HCT116 (cell line): Measurements from ENCODE around the gene SYT3. TPM values are rescaled to one million over a fixed set of nuclear protein-coding genes. Genes with fewer than 3 reads are reported as not detected.

ENCODE experiments used
- ATAC-seq: fragments of 200-7000 bp; cut with Tn5 transposase; 2 replicates; pipeline ENCODE4 v1.9.1; 2020; ENCODE audit warnings: mild to moderate bottlenecking, moderate library complexity
- BruUV-seq: library from RNA; stranded (reverse); fragments of 400-500 nt; replicated peaks from 2 replicates; lab custom pipeline; 2021; lab: Mats Ljungman, UMichigan
- CTCF ChIA-PET: fragments of 300-600 bp; sonication (Branson Sonifier 250); formaldehyde crosslinking; loops from one replicate; lab custom pipeline; 2021; ENCODE audit warnings: antibody characterized with exemption; lab: Charles Lee
- POLR2A ChIA-PET: fragments of 300-600, 350-600 bp; sonication (Branson Sonifier 250); formaldehyde crosslinking; loops from one replicate; lab custom pipeline; 2021; ENCODE audit warnings: antibody characterized with exemption; lab: Charles Lee
- RAD21 ChIA-PET, 2 experiments: fragments of 300-600 bp; sonication (Branson Sonifier 250); formaldehyde crosslinking; loops; one replicate each; lab custom pipeline; 2023; ENCODE audit warnings: low total read pairs in 2 of 2; ENCODE audit not compliant: uncharacterized antibody in 2 of 2, unreplicated experiment in 2 of 2, low non-redundant PET in 1 of 2; lab: Charles Lee
- DNase-seq: peaks from one replicate; pipeline ENCODE4 v3.0.0-alpha.2; 2010; ENCODE audit warnings: low read depth, low spot score
- H2AFZ ChIP-seq: fragments of 200-600 bp; shearing (Covaris generic), sonication (generic); 2 replicates; pipeline ENCODE4 v1.6.1; 2017; ENCODE audit warnings: low read depth, mixed run types, mixed read lengths, antibody characterized with exemption, low read length; ENCODE audit not compliant: poor library complexity, severe bottlenecking
- H3K27ac ChIP-seq: 2 replicates; pipeline ENCODE4 v1.5.1; 2012; ENCODE audit warnings: low read depth, low read length
- H3K27me3 ChIP-seq: fragments of 200-600 bp; sonication (generic); 2 replicates; pipeline ENCODE4 v1.6.1; 2016; ENCODE audit warnings: mixed run types, low read length, mixed read lengths; ENCODE audit not compliant: insufficient read depth
- H3K36me3 ChIP-seq, 2 experiments: fragments of 200-500 bp in 1 of 2; fragments of 200-600 bp in 1 of 2; sonication (Bioruptor generic) in 1 of 2; sonication (generic) in 1 of 2; 2 replicates each; pipeline versions ENCODE4 v1.5.1 to v1.6.1; 2014 to 2016; ENCODE audit warnings: low read length in 2 of 2, inconsistent platforms in 1 of 2, mixed read lengths in 1 of 2, mixed run types in 1 of 2; ENCODE audit not compliant: insufficient read depth in 2 of 2, control insufficient read depth in 1 of 2
- H3K4me1 ChIP-seq, 2 experiments: fragments of 200-600 bp in 1 of 2; sonication (generic) in 1 of 2; 2 replicates each; pipeline versions ENCODE4 v1.5.1 to v1.6.1; 2012 to 2017; ENCODE audit warnings: low read length in 2 of 2, inconsistent platforms in 1 of 2, mild to moderate bottlenecking in 1 of 2, mixed read lengths in 1 of 2, mixed run types in 1 of 2, moderate library complexity in 1 of 2; ENCODE audit not compliant: insufficient read depth in 2 of 2, control insufficient read depth in 1 of 2
- H3K4me2 ChIP-seq: fragments of 200-600 bp; sonication (generic); 2 replicates; pipeline ENCODE4 v1.6.1; 2017; ENCODE audit warnings: mixed run types, low read length, mixed read lengths
- H3K4me3 ChIP-seq, 2 experiments: fragments of 200-600 bp in 1 of 2; sonication (generic) in 1 of 2; replicated peaks in 1 of 2; 2 replicates each; pipeline ENCODE4 v1.5.1; 2011 to 2016; ENCODE audit warnings: low read length in 2 of 2, control low read depth in 1 of 2, low read depth in 1 of 2, mild to moderate bottlenecking in 1 of 2, mixed read lengths in 1 of 2, mixed run types in 1 of 2
- H3K79me2 ChIP-seq: fragments of 200-600 bp; sonication (generic); 2 replicates; pipeline ENCODE4 v1.6.1; 2017; ENCODE audit warnings: mild to moderate bottlenecking, mixed run types, low read length, moderate library complexity, mixed read lengths; ENCODE audit not compliant: insufficient read depth
- H3K9ac ChIP-seq: fragments of 200-600 bp; sonication (generic); 2 replicates; pipeline ENCODE4 v1.6.1; 2016; ENCODE audit warnings: low read length, mixed read lengths
- H3K9me2 ChIP-seq: fragments of 200-600 bp; sonication (generic), shearing (Covaris generic); 2 replicates; pipeline ENCODE4 v1.6.1; 2017; ENCODE audit warnings: mixed run types, mild to moderate bottlenecking, moderate library complexity; ENCODE audit not compliant: insufficient read depth
- H3K9me3 ChIP-seq, 2 experiments: fragments of 200-500 bp in 1 of 2; fragments of 200-600 bp in 1 of 2; sonication (Bioruptor generic) in 1 of 2; sonication (generic) in 1 of 2; 2 replicates each; pipeline ENCODE4 v1.6.1; 2014 to 2017; ENCODE audit warnings: low read length in 2 of 2, mixed read lengths in 2 of 2, inconsistent platforms in 1 of 2, low read depth in 1 of 2, mild to moderate bottlenecking in 1 of 2, mixed run types in 1 of 2, moderate library complexity in 1 of 2; ENCODE audit not compliant: control insufficient read depth in 1 of 2, insufficient read depth in 1 of 2
- H4K20me1 ChIP-seq: fragments of 200-600 bp; sonication (generic), shearing (Covaris generic); 2 replicates; pipeline ENCODE4 v1.6.1; 2017; ENCODE audit warnings: mixed run types, mild to moderate bottlenecking, moderate library complexity; ENCODE audit not compliant: insufficient read depth
- CEBPB ChIP-seq: IDR thresholded peaks from 2 replicates; pipeline ENCODE4 v1.6.1; 2012; ENCODE audit warnings: low read depth
- EGR1 ChIP-seq: IDR thresholded peaks from 2 replicates; pipeline ENCODE4 v1.6.1; 2012; ENCODE audit warnings: low read depth
- ELF1 ChIP-seq: IDR thresholded peaks from 2 replicates; pipeline ENCODE4 v1.6.1; 2012; ENCODE audit warnings: low read depth, borderline replicate concordance
- EZH2 ChIP-seq: fragments of 200-600 bp; sonication (generic); IDR thresholded peaks from 2 replicates; pipeline ENCODE4 v1.6.1; 2017; ENCODE audit warnings: antibody characterized with exemption, mixed run types
- EZH2phosphoT487 ChIP-seq: fragments of 200-600 bp; IDR thresholded peaks from 2 replicates; pipeline ENCODE4 v1.6.1; 2018; ENCODE audit warnings: antibody characterized with exemption, borderline replicate concordance
- FOSL1 ChIP-seq: IDR thresholded peaks from 2 replicates; pipeline ENCODE4 v1.6.1; 2012; ENCODE audit warnings: low read depth
- JUND ChIP-seq: IDR thresholded peaks from 2 replicates; pipeline ENCODE4 v1.6.1; 2012
- MAX ChIP-seq: IDR thresholded peaks from 2 replicates; pipeline ENCODE4 v1.6.1; 2012
- POLR2A ChIP-seq: IDR thresholded peaks from 2 replicates; pipeline ENCODE4 v1.7.0; 2011; ENCODE audit warnings: borderline replicate concordance; ENCODE audit not compliant: insufficient read depth, insufficient read length; ENCODE audit errors: extremely low read depth
- RAD21 ChIP-seq: IDR thresholded peaks from 2 replicates; pipeline ENCODE4 v1.6.1; 2012; ENCODE audit warnings: low read depth, mild to moderate bottlenecking
- SIN3A ChIP-seq: IDR thresholded peaks from 2 replicates; pipeline ENCODE4 v1.6.1; 2012; ENCODE audit warnings: low read depth
- SRF ChIP-seq: IDR thresholded peaks from 2 replicates; pipeline ENCODE4 v1.6.1; 2012; ENCODE audit warnings: low read depth
- TCF7L2 ChIP-seq: IDR thresholded peaks from 2 replicates; pipeline ENCODE4 v1.7.0; 2011; ENCODE audit warnings: borderline replicate concordance, inconsistent platforms; ENCODE audit not compliant: insufficient read depth, insufficient read length; ENCODE audit errors: extremely low read depth
- ZFX ChIP-seq: fragments of 450-650 bp; IDR thresholded peaks from 2 replicates; pipeline ENCODE4 v1.6.1; 2017
- intact Hi-C: fragments of 100-400 bp; cut with micrococcal nuclease; formaldehyde crosslinking; loops from 2 replicates; pipeline ENCODE4 v1.10.0; 2022
- total RNA-seq: library from RNA; stranded (reverse); gene quantifications from one replicate; pipeline ENCODE4 v1.2.1, GENCODE V29; 2021; ENCODE audit not compliant: unreplicated experiment
- TF ChIP-seq, protein P1 (sequence below): IDR thresholded peaks from 2 replicates; pipeline ENCODE4 v1.6.1; 2012

Gene SYT3
- total RNA-seq, 1 experiment from 2014 or later: 4.6 TPM

DNA sequence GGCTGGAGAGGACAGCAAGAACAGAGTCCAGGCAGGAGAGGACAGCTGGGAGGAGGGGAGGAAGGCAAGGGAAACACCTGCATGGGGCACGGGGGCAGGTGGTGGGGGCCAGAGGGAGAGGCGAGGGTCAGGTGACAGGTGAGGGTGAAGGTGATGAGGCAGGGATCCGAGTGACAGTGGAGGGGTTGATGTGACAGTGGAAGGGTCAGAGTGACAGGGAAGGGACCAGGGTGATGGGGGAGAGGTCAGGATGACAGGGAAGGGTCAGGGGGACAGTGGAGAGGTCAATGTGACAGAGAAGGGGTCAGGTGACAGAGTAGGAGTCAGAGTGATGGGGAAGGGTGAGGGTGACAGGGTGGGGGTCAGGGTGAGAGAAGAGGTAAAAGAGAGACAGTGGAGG is 38.6 kb upstream of the SYT3 start:
- TF ChIP-seq TCF7L2: no peak
- no peak for TF ChIP-seq EZH2phosphoT487
- intact Hi-C loops: no loop called here
- Histone ChIP-seq H3K9me3 (no peaks in the 10 kb centered on the region), H3K9me2 (no peaks in the 10 kb centered on the region), H3K9ac (no peak overlapping the region), H3K4me1 (peaks cover 0 to 4% of the 10 kb centered on the region in 2 experiments; a peak in 1 of 4 replicates), H3K4me3 (no peak overlapping the region), H3K27me3 (no peaks in the 10 kb centered on the region), H3K27ac (no peak overlapping the region), H4K20me1 (no peaks in the 10 kb centered on the region), H2AFZ (no peak overlapping the region), H3K4me2 (no peak overlapping the region), H3K79me2 (no peaks in the 10 kb centered on the region), H3K36me3 (no peaks in the 10 kb centered on the region)
- BruUV-seq: no TSS peak
- ChIA-PET RAD21 (no interaction called here), POLR2A (no interaction called here), CTCF (interaction anchor here (0.6 kb wide), 1 partner anchor 47 kb away, joined by 3 read pairs; no protein-coding TSS in a partner anchor)
- no peak for ATAC-seq
- no peak for DNase-seq

GRCh38 chr19:50677636-50678035 is 38.0 kb upstream of the SYT3 start:
- no TSS peak for BruUV-seq

More at GRCh38 chr19:50677636-50678035, 38.0 kb upstream of the SYT3 start:
- Histone ChIP-seq H3K4me1 (peaks cover 0 to 4% of the 10 kb centered on the region in 2 experiments; a peak in 1 of 4 replicates), H3K4me2 (no peak overlapping the region), H3K27ac (no peak overlapping the region), H3K79me2 (no peaks in the 10 kb centered on the region), H2AFZ (no peak overlapping the region), H3K9ac (no peak overlapping the region), H4K20me1 (no peaks in the 10 kb centered on the region), H3K36me3 (no peaks in the 10 kb centered on the region), H3K9me3 (no peaks in the 10 kb centered on the region), H3K27me3 (no peaks in the 10 kb centered on the region), H3K9me2 (no peaks in the 10 kb centered on the region), H3K4me3 (no peak overlapping the region)
- intact Hi-C loops: no loop called here
- ATAC-seq (no peak), DNase-seq (no peak)
- RAD21 ChIA-PET: no interaction called here
- POLR2A ChIA-PET: no interaction called here
- CTCF ChIA-PET: no interaction called here
- TF ChIP-seq EGR1 (no peak), ELF1 (no peak), JUND (no peak), EZH2 (no peak), MAX (no peak), SRF (no peak), RAD21 (no peak), SIN3A (no peak), FOSL1 (no peak), ZFX (no peak), POLR2A (no peak), TCF7L2 (no peak), CEBPB (no peak)
- TF ChIP-seq, protein P1, sequence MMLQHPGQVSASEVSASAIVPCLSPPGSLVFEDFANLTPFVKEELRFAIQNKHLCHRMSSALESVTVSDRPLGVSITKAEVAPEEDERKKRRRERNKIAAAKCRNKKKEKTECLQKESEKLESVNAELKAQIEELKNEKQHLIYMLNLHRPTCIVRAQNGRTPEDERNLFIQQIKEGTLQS: no peak
